Measurements from ENCODE around the gene ABCG1.

- TF ChIP-seq, protein P1, sequence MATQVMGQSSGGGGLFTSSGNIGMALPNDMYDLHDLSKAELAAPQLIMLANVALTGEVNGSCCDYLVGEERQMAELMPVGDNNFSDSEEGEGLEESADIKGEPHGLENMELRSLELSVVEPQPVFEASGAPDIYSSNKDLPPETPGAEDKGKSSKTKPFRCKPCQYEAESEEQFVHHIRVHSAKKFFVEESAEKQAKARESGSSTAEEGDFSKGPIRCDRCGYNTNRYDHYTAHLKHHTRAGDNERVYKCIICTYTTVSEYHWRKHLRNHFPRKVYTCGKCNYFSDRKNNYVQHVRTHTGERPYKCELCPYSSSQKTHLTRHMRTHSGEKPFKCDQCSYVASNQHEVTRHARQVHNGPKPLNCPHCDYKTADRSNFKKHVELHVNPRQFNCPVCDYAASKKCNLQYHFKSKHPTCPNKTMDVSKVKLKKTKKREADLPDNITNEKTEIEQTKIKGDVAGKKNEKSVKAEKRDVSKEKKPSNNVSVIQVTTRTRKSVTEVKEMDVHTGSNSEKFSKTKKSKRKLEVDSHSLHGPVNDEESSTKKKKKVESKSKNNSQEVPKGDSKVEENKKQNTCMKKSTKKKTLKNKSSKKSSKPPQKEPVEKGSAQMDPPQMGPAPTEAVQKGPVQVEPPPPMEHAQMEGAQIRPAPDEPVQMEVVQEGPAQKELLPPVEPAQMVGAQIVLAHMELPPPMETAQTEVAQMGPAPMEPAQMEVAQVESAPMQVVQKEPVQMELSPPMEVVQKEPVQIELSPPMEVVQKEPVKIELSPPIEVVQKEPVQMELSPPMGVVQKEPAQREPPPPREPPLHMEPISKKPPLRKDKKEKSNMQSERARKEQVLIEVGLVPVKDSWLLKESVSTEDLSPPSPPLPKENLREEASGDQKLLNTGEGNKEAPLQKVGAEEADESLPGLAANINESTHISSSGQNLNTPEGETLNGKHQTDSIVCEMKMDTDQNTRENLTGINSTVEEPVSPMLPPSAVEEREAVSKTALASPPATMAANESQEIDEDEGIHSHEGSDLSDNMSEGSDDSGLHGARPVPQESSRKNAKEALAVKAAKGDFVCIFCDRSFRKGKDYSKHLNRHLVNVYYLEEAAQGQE (IDR thresholded peaks at IDR 0.05; ENCODE audit: borderline replicate concordance) = no peak
- TF ChIP-seq EP300 (conservative IDR thresholded peaks at IDR 0.05; ENCODE audit: poor library complexity, severe bottlenecking) = no peak
- TF ChIP-seq POLR2AphosphoS5 (IDR thresholded peaks at IDR 0.05) = no peak
- TF ChIP-seq CTCF (IDR thresholded peaks at IDR 0.05; ENCODE audit: poor library complexity, severe bottlenecking) = no peak
- TF ChIP-seq EZH2 (IDR thresholded peaks at IDR 0.05; ENCODE audit: borderline replicate concordance, insufficient read depth, low read length, poor library complexity, severe bottlenecking) = no peak
- TF ChIP-seq SMC3 (conservative IDR thresholded peaks at IDR 0.05; ENCODE audit: poor library complexity) = no peak
Measured at GRCh38 chr21:42263591-42264131, 44.7 kb downstream of the ABCG1 start.
